Stimulated activated CD8-positive, alpha-beta memory T cell treated with anti-CD3 and anti-CD28 coated beads, Interleukin-15, amount 100 ng/mL, for 1 hour (primary cell): ENCODE results near the gene KIAA0513.
"Not testable (repeated sequence)": the region's sequence is repeated elsewhere in the genome, so short reads cannot be mapped to it uniquely, and the experiment has no call there.

Source experiments
- DNase-seq: peaks from one replicate; pipeline ENCODE4 v3.0.0-alpha.2; 2020; ENCODE audit warnings: low read depth

The KIAA0513 gene

DNA sequence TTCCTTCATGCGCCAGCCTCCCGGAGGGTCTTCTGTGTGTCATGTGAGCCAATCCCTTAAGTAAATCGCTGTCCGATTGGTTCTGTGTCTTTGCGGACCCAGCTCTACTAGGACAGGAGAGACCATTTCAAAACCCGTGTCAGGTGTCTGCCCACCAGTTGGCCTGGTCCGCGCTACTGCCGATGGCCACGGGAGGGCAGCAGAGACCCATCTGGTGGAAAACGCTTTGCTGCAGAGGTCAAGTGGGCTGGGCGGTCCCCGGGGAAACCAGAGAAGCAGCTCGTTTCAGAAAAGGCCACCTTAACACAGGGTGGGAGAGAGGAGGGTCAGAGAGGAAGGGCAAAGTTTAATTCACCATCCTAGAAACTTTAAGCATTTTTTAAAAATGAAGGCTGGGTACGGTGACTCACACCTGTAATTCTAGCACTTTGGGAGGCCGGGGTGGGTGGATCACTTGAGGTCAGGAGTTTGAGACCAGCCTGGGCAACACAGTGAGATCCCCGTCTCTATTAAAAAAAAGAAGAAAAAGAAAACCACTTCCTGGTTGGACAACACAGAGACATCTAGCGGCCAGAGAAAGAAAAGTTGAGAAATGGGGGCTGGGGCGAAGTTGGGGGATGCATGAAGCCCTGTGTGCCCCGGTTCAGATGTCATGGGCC is 87.4 kb downstream of the KIAA0513 start:
- DNase-seq: peak; percentile 66

DNA sequence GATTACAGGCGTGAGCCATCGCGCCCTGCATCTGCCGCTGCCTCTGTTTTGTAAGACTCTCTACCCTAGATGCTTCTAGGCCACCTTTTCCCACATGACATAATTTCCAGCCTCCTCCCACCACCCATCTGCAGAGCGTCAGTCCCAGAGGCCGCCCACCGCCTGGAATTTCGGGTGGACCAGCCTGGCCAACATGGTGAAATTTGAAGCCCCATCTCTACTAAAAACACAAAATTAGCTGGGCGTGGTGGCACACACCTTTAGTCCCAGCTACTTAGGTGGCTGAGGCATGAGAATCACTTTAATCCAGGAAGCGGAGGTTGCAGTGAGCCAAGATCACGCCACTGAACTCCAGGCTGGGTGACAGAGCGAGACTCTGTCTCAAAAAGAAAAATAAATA is 89.8 kb downstream of the KIAA0513 start:
- no peak for DNase-seq

DNA sequence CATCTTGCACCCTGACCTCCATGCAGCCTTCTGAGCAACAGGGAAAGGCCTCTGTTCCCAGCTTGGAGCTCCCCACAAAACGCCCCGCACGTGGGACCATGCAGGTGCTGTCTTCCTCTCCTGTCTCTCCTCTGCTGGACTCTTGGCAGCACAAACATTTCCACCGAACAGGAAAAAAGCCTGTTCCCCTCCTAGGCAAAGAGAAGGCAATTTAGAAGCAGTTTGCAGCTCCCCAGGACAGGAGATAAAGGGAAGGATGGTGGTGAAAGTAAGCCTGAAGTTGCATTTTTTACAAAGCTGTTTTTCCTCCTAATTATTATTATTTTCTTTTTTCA is 92.4 kb downstream of the KIAA0513 start:
- DNase-seq: no peak

DNA sequence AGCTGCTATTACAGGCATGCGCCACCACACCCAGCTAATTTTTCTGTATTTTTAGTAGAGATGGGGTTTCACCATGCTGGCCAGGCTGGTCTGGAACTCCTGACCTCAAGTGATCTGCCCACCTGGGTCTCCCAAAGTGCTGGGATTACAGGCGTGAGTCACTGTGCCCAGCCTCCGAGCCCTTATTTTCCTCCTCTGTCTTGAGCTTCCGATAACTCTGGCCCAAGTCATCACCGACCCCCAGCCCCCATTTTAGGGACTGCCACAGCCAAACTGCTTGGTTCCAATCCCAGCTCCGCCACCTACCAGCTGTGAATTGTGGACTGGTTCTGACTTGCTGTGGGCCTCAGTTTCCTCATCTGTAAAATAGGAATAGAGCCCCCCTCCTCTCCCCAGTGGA is 95.8 kb downstream of the KIAA0513 start:
- DNase-seq: not testable (repeated sequence)

DNA sequence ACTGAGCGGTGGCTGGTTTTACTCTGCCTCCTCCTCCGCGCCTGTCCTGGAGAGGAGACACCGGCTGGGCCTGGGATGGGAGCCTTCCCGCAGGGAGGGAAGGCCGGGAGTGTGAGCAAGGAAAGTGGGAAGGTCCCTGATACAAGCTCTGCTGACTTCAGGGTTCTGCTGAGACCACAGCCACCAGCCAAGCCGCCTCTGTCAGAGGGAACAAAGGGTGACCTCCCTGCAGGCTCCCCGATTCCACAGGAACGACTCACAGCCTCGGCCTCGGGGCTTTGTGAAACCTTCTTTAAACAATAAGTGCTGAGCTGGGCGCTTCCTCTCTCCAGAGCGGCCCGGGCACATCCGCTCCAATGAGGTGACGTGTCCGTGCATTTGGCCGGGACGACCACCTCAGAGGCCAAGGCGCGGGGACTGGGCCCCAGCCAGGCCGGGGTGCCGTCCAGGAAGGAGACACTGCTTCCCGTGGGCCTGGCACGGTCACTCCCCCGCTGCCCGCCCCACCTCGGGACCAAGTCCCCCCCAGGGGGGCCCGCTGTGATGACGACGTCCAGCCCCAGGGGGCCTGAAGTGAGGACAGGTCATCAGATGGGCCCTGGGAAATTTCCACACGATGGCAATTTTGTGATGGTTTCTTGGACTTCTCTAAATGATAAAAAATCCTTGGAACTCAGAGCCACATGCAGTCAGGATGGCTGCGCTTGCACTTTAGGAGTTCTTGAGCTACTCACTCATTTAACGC is 96.5 kb downstream of the KIAA0513 start:
- no peak for DNase-seq

DNA sequence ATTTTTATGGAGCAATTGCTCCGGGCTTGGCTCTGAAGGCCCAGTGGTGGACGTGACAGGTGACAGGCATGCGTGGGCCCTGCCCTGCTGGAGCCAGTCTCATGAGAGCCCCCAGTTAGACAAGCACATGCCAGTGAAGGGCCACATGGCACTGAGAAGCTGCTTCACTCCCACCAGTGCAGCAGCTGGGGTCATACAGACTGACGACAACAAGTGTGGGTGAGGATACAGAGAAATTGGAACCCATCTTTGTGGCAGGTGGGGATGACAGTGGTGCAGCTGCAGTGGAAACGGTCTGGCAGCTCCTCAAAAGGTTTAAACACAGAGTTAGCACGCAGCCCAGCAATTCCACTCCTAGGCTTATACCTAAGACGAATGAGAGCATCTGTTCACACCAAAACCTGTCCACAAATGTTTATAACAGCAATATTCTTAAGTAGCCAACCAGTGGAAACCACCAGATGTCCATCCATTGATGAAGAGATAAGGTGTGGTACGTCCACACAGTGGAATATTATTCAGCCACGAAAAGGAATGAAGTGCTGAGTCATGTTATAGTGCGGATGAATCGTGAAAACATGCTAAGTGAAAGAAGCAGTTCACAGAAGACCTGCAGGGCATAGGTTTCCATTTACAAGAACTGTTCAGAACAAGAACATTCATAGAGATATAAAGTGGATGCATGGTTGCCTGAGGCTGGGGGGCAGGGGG is 97.2 kb downstream of the KIAA0513 start:
- DNase-seq: no peak

DNA sequence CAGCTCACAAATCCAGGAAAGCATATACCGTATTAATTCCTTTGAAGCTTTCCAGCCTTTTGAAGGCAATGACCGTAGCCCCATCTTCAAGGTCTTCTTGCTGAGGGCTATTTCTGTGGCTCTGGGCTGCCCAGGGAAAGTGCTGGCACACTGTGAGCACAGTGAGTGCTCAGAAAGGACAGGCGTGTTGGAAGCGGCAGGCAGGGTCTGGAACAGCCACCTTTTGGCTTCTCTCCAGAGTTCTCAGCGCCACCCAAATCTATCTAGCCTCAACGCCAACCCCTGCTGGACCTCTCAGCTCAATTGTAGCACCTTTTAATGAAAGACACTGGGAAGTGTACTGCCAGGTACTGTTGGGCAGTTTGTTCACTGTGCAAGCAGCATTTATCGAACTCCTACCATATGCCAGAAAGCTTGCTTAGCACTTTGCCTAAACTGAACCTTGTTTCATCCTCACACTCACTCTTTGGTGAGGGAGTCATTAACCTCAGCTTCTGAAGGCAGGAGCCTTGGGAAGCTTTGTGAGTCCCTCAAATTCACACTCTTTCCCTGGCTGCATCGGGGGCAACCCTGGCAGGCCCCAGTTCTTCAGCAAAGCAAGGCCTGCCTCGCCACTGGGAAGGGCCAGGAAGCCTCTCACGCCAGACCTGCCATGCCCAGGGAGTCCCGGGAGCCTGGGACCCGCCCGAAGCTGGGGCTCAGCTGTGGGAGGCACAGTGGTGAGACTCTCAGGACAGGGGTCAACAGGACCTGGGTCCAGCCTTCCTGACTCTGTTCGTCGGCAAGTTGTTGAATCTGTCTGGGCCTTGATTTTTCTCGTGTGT is 98.2 kb downstream of the KIAA0513 start:
- no peak for DNase-seq

DNA sequence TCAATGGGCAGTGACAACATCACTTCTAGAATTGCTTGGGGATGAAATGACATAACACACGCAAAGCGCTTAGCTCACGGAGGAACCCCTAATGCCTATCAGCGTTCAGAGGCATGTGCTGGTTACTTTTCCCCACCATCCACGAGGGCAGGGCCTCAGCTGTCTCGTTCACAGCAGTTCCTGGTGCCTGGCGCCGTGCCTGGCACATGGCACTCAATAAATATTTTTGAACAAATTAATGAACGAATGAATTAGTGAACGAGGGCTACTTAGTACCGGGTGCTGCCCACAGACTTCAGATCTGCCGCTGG is 98.8 kb downstream of the KIAA0513 start:
- DNase-seq: no peak

DNA sequence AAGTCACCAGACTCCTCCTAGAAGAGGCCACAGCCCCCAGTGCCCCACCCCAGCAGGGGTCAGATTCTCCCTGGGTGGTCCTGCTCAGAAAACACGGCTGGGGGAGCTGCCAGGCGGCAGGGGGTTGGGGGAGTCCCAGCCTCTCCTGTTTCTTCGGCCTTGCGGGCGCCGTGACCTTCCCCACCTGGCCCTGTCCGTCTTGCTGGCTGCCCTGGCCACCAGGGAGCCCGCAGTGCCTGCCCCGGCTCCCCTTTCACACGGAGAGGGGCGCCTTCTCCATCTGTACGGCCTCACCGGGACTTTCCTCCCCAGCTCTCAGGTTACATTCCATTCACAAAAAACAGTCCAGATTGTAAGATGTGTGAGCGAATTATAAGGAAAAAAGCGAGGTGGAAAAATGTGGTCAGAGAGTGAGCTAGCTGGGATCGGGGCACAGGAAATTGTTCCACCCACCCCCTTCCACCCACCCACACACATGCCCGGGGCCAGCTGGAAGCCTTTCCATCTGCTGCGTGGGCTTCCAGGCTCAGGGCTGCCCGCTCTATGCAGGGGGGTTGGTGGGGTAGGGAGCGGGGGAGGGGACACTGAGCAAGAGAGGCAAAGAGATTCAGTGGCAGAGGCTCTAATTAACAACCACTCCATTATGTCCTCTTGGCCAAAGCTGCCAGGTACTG is 99.2 kb downstream of the KIAA0513 start:
- no peak for DNase-seq

DNA sequence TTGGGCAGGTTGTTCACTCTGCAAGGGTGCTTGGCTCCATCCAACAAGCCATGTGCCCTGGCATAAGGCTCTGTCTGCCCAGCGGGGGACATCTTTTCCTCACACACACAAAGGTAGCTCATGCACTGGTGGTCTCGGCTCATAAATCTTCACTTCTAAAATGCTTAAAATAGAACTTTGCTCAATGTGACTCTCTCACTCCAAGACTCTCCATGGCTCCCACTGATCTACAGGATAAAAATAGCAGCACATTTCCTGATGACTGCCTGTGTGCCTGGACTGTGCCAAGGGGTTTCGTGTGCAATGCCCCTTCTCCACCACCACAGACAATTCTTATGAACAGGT is 99.8 kb downstream of the KIAA0513 start:
- no peak for DNase-seq

DNA sequence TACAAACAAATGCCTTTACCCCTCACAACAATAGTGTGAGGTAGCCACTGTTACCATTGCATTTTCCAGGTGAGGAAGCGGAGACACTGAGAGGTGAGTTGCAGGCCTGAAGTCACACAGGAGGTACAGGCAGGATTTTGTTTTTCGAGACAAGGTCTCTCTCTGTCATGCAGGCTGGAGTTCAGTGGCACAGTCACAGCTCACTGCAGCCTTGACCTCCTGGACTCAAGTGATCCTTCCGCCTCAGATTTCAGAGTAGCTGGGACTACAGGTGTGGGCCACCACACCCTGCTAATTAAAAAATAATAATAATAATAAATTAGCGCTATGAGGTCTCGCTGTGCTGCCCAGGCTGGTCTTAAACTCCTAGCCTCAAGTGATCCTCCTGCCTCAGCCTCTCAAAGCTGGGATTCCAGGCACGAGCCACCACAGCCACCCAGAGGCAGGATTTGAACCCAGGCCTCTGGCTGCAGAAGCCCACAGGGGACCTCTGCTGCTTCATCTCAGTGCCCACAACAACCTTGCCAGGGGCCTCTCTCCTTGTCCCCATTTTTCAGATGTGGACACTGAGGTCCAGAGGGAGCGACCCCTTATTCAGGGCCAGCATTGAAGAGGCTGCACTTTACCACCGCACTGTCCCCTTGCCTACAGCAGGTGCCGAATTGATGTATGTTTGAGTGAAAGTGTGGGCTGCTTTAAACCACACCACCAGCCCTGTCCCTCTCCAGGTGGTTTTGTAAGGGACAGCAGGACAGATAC is 100.7 kb downstream of the KIAA0513 start:
- DNase-seq: no peak

DNA sequence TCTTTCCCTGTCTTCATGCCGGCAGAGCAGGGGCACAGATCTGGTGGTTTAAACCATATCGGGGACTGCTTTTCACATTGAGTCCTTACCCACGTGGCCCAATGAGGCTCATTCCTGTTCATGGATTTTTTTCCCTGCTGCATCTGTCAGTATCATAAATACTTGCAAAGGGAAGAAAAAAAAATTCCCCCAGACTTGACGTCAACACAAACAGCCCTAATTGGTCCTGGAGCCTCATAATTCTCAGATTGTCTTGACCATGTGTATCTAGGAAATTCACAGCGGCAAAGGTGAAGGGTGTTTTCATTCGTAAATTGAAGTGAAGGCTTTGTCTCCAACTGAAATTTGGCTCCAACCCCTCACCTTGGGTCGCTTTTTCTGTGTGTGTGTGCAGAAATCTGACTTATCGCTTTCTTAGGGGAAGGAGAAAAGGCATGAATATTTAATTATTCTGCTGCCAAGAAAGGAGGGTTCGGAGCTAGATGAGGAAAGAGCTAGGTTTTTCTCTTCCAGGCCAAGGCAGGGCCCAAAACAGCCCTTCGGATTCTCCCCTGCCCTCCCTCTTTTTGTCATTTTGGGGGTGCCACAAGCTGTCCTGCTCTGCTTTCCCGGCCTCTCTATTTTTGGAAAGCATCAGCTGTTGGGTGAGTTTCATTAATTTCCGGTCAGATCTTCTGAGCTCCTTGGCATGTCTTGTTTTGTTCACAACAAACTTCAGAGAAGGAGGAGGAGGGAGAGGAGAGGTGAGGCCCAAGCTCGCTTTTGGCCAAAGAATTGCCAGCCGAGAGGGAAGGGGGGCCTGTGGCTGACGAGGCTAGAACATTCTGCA is 102.5 kb downstream of the KIAA0513 start:
- DNase-seq: no peak

DNA sequence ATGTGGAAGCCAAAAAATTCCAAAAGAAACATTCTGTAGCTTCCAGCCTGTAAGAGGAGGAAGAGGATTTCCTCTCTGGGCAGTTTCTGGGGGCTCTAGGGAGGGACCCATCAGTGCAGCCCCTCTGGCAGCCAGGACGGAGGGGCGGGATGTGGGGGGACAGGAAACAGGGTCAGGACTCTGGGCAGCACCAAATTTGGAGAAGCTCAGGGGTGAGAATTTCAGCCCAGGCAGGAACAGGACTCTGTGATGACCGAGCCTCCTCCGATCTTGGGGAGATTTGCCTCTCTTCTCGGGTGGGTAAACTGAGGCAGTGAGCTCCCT is 103.1 kb downstream of the KIAA0513 start:
- no peak for DNase-seq

DNA sequence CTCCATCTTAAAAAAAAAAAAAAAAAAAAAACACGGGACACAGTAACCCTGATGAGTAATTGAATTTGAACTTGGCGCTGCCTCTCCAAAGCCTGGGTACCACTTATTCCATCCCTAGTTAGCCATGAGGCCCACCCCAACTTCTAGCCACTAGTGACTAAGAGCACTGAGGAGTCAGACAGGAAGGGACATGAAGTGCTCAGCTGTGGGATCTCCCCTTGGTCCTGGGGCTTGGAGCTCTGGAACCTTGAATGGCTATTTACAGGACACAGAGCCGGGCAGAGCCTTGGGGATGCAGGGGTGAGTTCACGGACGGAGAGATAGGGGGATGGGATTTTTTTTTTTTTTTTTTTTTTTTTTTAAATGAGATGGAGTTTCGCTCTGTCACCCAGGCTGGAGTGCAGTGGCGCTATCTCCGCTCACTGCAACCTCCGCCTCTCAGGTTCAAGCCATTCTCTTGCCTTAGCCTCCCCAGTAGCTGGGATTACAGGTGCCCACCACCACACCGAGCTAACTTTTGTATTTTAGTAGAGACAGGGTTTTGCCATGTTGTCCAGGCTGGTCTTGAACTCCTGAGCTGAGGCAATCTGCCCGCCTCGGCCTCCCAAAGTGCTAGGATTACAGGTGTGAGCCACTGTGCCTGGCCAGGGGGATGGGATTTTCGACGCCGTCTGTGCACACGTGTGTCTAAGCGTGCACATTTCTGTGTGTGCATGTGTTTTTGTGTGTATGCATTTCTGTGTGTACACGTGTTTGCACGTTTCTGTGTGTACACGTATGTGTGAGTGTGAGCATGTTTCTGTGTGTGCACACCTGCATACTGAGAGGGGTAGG is 105.1 kb downstream of the KIAA0513 start:
- DNase-seq: no peak

DNA sequence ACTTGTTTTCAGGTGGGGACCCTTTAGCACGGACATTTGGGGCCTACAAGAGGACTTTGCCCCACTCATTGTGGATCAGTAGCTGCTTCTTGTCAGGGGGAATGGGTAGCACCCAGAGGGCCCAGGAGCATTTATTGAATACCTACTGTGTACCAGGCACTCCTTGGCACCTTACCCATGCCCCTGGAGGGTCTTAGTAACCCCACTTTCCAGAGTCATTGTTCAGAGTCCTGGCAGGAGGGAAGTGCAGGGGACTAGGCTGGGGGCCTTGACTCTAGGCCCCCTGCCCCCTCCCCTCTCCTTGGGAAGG is 105.7 kb downstream of the KIAA0513 start:
- DNase-seq: no peak

DNA sequence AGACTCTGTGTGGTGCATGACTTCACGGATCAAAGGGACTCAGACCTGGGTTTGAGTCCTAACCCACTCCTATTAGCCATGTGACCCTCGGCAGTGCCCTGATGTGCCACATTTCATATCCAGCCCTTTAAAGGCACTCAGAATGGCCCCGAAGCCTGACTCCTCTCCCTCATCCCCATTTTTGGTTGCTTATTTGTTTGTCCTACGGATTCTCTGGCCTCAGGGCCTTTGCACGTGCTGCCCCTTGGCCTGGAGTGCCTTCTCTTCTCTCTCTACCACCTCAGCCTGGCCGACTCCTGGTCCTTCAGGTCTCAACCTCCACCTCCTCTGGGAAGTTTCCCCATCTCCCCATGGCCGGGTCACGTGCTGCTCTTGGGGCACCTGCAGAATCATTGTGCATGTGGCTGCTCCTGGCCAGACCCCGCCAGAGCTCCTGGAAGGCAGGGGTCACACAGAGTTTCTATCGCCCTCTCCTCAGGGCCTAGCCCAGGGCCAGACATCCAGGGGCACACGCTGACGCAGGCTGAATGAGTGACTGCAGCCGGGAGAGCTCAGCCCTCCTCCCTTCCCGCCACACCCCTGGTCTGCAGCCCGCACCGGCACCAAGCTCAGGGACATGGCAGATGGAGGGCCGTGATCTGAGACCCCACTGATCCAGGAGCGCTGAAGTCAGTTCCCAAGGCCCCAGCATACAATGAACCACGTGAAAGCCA is 106.6 kb downstream of the KIAA0513 start:
- no peak for DNase-seq

DNA sequence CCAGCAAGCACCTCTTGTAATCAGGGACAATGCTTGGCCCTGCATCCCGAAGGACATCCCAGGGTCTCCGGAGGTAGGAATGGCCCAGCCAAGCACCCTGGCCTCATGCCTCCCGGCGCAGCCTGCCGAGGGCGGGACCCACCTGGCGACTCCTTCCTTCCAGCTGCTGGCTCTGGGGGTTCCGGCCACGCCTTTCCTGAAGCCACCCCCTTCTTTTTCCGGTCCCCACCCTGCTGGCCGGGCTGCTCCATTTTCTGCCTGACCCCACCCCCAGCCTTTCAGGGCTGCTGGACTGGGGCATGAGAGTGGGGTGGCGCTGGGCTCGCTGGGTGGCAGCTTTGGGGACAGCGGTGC is 107.2 kb downstream of the KIAA0513 start:
- no peak for DNase-seq

DNA sequence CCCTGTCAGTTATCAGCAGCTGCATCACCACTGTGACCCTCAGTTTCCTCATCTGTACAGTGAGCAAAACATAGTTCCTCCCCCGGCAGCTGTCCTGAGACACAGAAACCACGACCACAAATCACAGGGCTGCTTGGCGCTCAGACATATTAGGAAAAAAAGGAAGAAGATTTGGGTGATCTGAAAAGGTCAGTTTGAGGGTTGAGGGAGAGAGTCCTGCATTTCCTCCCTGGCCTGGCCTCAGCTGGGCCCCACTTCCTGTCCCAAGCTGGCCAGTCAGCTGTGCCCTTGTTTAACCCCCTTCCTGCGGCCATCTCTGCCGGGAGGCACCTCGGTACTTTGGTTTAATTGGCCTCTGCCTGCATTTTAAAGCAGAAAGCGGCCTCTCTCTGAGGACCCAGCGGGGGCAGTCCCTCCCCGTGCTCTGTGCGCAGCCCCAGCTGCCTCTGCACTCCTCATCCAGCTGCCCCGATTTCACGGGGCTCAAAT is 108.7 kb downstream of the KIAA0513 start:
- DNase-seq: no peak

DNA sequence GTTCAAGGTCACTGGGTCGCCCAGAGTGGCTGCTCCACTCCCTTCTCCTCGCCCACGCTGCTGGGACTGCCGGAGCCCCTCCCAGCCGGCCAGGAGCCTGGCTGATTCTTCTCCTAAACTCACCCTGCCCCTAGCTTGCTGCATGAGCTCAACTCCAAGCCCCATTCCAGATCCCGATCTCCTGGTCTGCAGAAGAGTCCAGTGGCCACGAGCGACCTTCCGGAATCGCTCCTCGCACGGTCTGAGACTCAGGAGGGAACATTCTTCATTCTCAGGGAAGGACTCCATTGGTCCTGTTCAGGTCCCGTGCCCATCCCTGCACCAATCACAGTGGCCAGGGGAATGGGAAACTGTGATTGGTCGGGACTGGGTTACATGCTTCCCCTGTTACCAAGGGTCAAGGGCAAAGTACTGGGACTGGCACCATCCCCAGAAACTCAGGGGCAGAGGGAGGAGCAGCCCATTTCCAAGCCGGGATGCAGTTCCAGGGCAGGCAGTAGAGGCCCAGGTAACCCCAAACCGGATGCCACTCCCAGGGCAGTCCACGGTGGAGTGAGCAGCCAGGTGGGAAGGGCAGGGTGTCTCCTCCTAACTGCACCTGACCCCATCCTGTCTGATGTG is 109.2 kb downstream of the KIAA0513 start:
- no peak for DNase-seq
